ENCODE measurements around the gene PRKG1. TPM values are rescaled to one million over a fixed set of nuclear protein-coding genes. Genes with fewer than 3 reads are reported as not detected.

Gene PRKG1
- total RNA-seq, 4 donors from 2014 or later: 0.63 to 4.3 (median 2.1) TPM

GRCh38 chr10:52043811-52044210 lies 969.5 kb downstream of the PRKG1 start:
- TF ChIP-seq POLR2A (IDR thresholded peaks at IDR 0.05) (no peak), CTCF (IDR thresholded peaks at IDR 0.05) (no peak)
- H3K4me3 ChIP-seq (ENCODE audit: low read depth, poor library complexity, severe bottlenecking): no peak overlapping the region
- intact Hi-C loops (cut with DNase I; ENCODE audit: low total_unique reads): no loop called here
- no peak for DNase-seq (ENCODE audit: low spot score in 2 of 2)

GRCh38 chr10:52048051-52048450 lies 973.8 kb downstream of the PRKG1 start:
- TF ChIP-seq CTCF (IDR thresholded peaks at IDR 0.05): no peak
- no peak for TF ChIP-seq POLR2A (IDR thresholded peaks at IDR 0.05)
- DNase-seq (ENCODE audit: low spot score in 2 of 2): no peak
- intact Hi-C loops (cut with DNase I; ENCODE audit: low total_unique reads): no loop called here
- no peak overlapping the region for H3K4me3 ChIP-seq (ENCODE audit: low read depth, poor library complexity, severe bottlenecking)

- no peak for DNase-seq (ENCODE audit: low spot score in 2 of 2)
- no peak for TF ChIP-seq POLR2A (IDR thresholded peaks at IDR 0.05)
- TF ChIP-seq CTCF (IDR thresholded peaks at IDR 0.05): no peak
- H3K4me3 ChIP-seq (ENCODE audit: low read depth, poor library complexity, severe bottlenecking): no peak overlapping the region
- intact Hi-C loops (cut with DNase I; ENCODE audit: low total_unique reads): no loop called here
- 48 to 49% methylated on average over 3 of the region's 3 CpGs for WGBS, 2 donors
Measured at GRCh38 chr10:52050429-52051047, 976.3 kb downstream of the PRKG1 start.

GRCh38 chr10:52053497-52053896 lies 979.2 kb downstream of the PRKG1 start:
- no peak for DNase-seq (ENCODE audit: low spot score in 2 of 2)
- no peak for TF ChIP-seq CTCF (IDR thresholded peaks at IDR 0.05)
- no peak for TF ChIP-seq POLR2A (IDR thresholded peaks at IDR 0.05)
- H3K4me3 ChIP-seq (ENCODE audit: low read depth, poor library complexity, severe bottlenecking): no peak overlapping the region
- 91 to 92% methylated on average over 5 of the region's 5 CpGs for WGBS, 2 donors
- intact Hi-C loops (cut with DNase I; ENCODE audit: low total_unique reads): no loop called here

- intact Hi-C loops (cut with DNase I; ENCODE audit: low total_unique reads): no loop called here
- H3K4me3 ChIP-seq (ENCODE audit: low read depth, poor library complexity, severe bottlenecking): no peak overlapping the region
- 57 to 64% methylated on average over 2 of the region's 2 CpGs for WGBS, 2 donors
- DNase-seq (ENCODE audit: low spot score in 2 of 2): no peak
- TF ChIP-seq POLR2A (IDR thresholded peaks at IDR 0.05) (no peak), CTCF (IDR thresholded peaks at IDR 0.05) (no peak)
Measured at GRCh38 chr10:52056291-52056690, 982.0 kb downstream of the PRKG1 start.

- H3K4me3 ChIP-seq (ENCODE audit: low read depth, poor library complexity, severe bottlenecking): no peak overlapping the region
- WGBS, 2 donors: 93 to 95% methylated on average over 1 of the region's 1 CpG
- no peak for DNase-seq (ENCODE audit: low spot score in 2 of 2)
- intact Hi-C loops (cut with DNase I; ENCODE audit: low total_unique reads): no loop called here
- TF ChIP-seq CTCF (IDR thresholded peaks at IDR 0.05): no peak
- TF ChIP-seq POLR2A (IDR thresholded peaks at IDR 0.05): no peak
Measured at GRCh38 chr10:52059089-52059488, 984.8 kb downstream of the PRKG1 start.
